DOHH2 (cell line): ENCODE measurements around the gene ATP8A2.

Experiments used
- H3F3A ChIP-seq: fragments of 200-600 bp; sonication (generic), shearing (Covaris generic); 2 replicates; pipeline ENCODE4 v1.6.0; 2016; ENCODE audit warnings: antibody characterized with exemption, mild to moderate bottlenecking; ENCODE audit not compliant: control insufficient read depth, insufficient read depth
- H3K27ac ChIP-seq: fragments of 200-600 bp; sonication (generic); 2 replicates; pipeline ENCODE4 v1.5.1; 2014; ENCODE audit warnings: low read depth, mild to moderate bottlenecking, low read length, moderate library complexity
- H3K27me3 ChIP-seq: fragments of 200-600 bp; sonication (generic); 2 replicates; pipeline ENCODE4 v1.6.1; 2014; ENCODE audit warnings: mild to moderate bottlenecking, low read length, mixed read lengths; ENCODE audit not compliant: control insufficient read depth
- H3K36me3 ChIP-seq: fragments of 200-600 bp; sonication (generic); 2 replicates; pipeline ENCODE4 v1.6.1; 2014; ENCODE audit warnings: mild to moderate bottlenecking, low read length, moderate library complexity, mixed read lengths; ENCODE audit not compliant: control insufficient read depth
- H3K4me1 ChIP-seq: fragments of 200-600 bp; sonication (generic); 2 replicates; pipeline ENCODE4 v1.6.1; 2014; ENCODE audit warnings: mild to moderate bottlenecking, low read length, mixed read lengths; ENCODE audit not compliant: control insufficient read depth
- H3K4me2 ChIP-seq: fragments of 200-600 bp; sonication (generic); 2 replicates; pipeline ENCODE4 v1.6.0; 2014; ENCODE audit warnings: mild to moderate bottlenecking, low read length, moderate library complexity
- H3K4me3 ChIP-seq: fragments of 200-600 bp; sonication (generic); 2 replicates; pipeline ENCODE4 v1.5.1; 2014; ENCODE audit warnings: mild to moderate bottlenecking, low read length, mixed read lengths
- H3K79me2 ChIP-seq: fragments of 200-600 bp; sonication (generic); 2 replicates; pipeline ENCODE4 v1.6.1; 2014; ENCODE audit warnings: mild to moderate bottlenecking, low read length, mixed read lengths; ENCODE audit not compliant: control insufficient read depth
- H3K9me2 ChIP-seq: fragments of 200-600 bp; sonication (generic); replicated peaks from 2 replicates; pipeline ENCODE4 v1.6.1; 2014; ENCODE audit warnings: mild to moderate bottlenecking, low read length, mixed read lengths; ENCODE audit not compliant: control insufficient read depth
- H3K9me3 ChIP-seq: fragments of 200-600 bp; sonication (generic); 2 replicates; pipeline ENCODE4 v1.6.1; 2014; ENCODE audit warnings: antibody characterized with exemption, low read length, mixed read lengths; ENCODE audit not compliant: control insufficient read depth, insufficient read depth
- H4K20me1 ChIP-seq: fragments of 200-600 bp; sonication (generic); 2 replicates; pipeline ENCODE4 v1.6.0; 2014; ENCODE audit warnings: low read depth, mild to moderate bottlenecking, antibody characterized with exemption, low read length, moderate library complexity; ENCODE audit not compliant: control insufficient read depth, insufficient read depth
- CTCF ChIP-seq: fragments of 200-600 bp; sonication (generic); IDR thresholded peaks from one replicate; pipeline ENCODE4 v1.5.1; 2014; ENCODE audit warnings: antibody characterized with exemption, mild to moderate bottlenecking, low read depth, low read length; ENCODE audit not compliant: poor library complexity, severe bottlenecking
- EZH2phosphoT487 ChIP-seq: fragments of 200-600 bp; sonication (generic); IDR thresholded peaks from 2 replicates; pipeline ENCODE4 v1.6.1; 2017; ENCODE audit warnings: borderline replicate concordance, mild to moderate bottlenecking, antibody characterized with exemption, low read length, moderate library complexity, mixed read lengths

The ATP8A2 gene

GRCh38 chr13:25692099-25692498 is 320.3 kb downstream of the ATP8A2 start:
- Histone ChIP-seq H3K36me3 (no peaks in the 10 kb centered on the region), H3K79me2 (no peaks in the 10 kb centered on the region), H3K9me2 (no peaks in the 10 kb centered on the region), H3K4me3 (no peak overlapping the region), H3K27me3 (no peaks in the 10 kb centered on the region), H3K9me3 (no peaks in the 10 kb centered on the region), H3K4me1 (no peaks in the 10 kb centered on the region), H3K4me2 (no peak overlapping the region), H4K20me1 (no peaks in the 10 kb centered on the region), H3K27ac (no peak overlapping the region), H3F3A (no peaks in the 10 kb centered on the region)
- TF ChIP-seq CTCF = no peak
- TF ChIP-seq EZH2phosphoT487 = no peak

GRCh38 chr13:25699056-25699455 is 327.3 kb downstream of the ATP8A2 start:
- Histone ChIP-seq H3F3A (no peaks in the 10 kb centered on the region), H3K4me1 (no peaks in the 10 kb centered on the region), H3K79me2 (no peaks in the 10 kb centered on the region), H3K27ac (no peak overlapping the region), H3K36me3 (no peaks in the 10 kb centered on the region), H3K4me3 (no peak overlapping the region), H3K9me3 (no peaks in the 10 kb centered on the region), H3K9me2 (no peaks in the 10 kb centered on the region), H3K4me2 (no peak overlapping the region), H3K27me3 (no peaks in the 10 kb centered on the region), H4K20me1 (no peaks in the 10 kb centered on the region)
- no peak for TF ChIP-seq EZH2phosphoT487
- no peak for TF ChIP-seq CTCF

- Histone ChIP-seq H4K20me1 (no peaks in the 10 kb centered on the region), H3K79me2 (no peaks in the 10 kb centered on the region), H3K27ac (no peak overlapping the region), H3F3A (no peaks in the 10 kb centered on the region), H3K9me2 (no peaks in the 10 kb centered on the region), H3K9me3 (no peaks in the 10 kb centered on the region), H3K4me1 (no peaks in the 10 kb centered on the region), H3K27me3 (no peaks in the 10 kb centered on the region), H3K36me3 (no peaks in the 10 kb centered on the region), H3K4me2 (no peak overlapping the region), H3K4me3 (no peak overlapping the region)
- no peak for TF ChIP-seq EZH2phosphoT487
- TF ChIP-seq CTCF = no peak
These were observed 327.8 kb downstream of the ATP8A2 start for GRCh38 chr13:25699600-25699999.

- H3K4me2 ChIP-seq = no peak overlapping the region
- TF ChIP-seq EZH2phosphoT487 = no peak
- no peak for TF ChIP-seq CTCF
- H3K36me3 ChIP-seq = no peaks in the 10 kb centered on the region
- no peaks in the 10 kb centered on the region for H3K4me1 ChIP-seq
- H3K4me3 ChIP-seq = no peak overlapping the region
- no peaks in the 10 kb centered on the region for H4K20me1 ChIP-seq
- no peaks in the 10 kb centered on the region for H3K27me3 ChIP-seq
- no peak overlapping the region for H3K27ac ChIP-seq
- no peaks in the 10 kb centered on the region for H3K9me3 ChIP-seq
- H3K79me2 ChIP-seq = no peaks in the 10 kb centered on the region
- H3K9me2 ChIP-seq = no peaks in the 10 kb centered on the region
- H3F3A ChIP-seq = no peaks in the 10 kb centered on the region
These were observed 329.5 kb downstream of the ATP8A2 start for GRCh38 chr13:25701304-25701703.
